Activated CD4-positive, alpha-beta T cell treated with anti-CD3 and anti-CD28 coated beads for 24 hours (primary cell): Measurements from ENCODE around the gene KCNF1.

ENCODE experiments used
- DNase-seq, 2 donors: peaks; one replicate each; pipeline ENCODE4 v3.0.0-alpha.2; 2020; ENCODE audit warnings: low read depth in 2 of 2

KCNF1 gene

GRCh38 chr2:10919410-10919770, 7.7 kb downstream of the KCNF1 start:
- DNase-seq = no peak

GRCh38 chr2:10919771-10920621, 8.3 kb downstream of the KCNF1 start:
- no peak for DNase-seq

GRCh38 chr2:10920764-10921388, 9.1 kb downstream of the KCNF1 start:
- DNase-seq = no peak

- no peak for DNase-seq
Measured at GRCh38 chr2:10921525-10921924, 9.8 kb downstream of the KCNF1 start.

GRCh38 chr2:10922307-10923007, 10.7 kb downstream of the KCNF1 start:
- DNase-seq = no peak

- no peak for DNase-seq
Measured at GRCh38 chr2:10923008-10923375, 11.3 kb downstream of the KCNF1 start.

- DNase-seq = no peak
Measured at GRCh38 chr2:10923965-10924364, 12.2 kb downstream of the KCNF1 start.

GRCh38 chr2:10924441-10924840, 12.7 kb downstream of the KCNF1 start:
- no peak for DNase-seq

- DNase-seq = no peak
Measured at GRCh38 chr2:10924859-10925258, 13.1 kb downstream of the KCNF1 start.

- DNase-seq = no peak
Measured at GRCh38 chr2:10926191-10926820, 14.6 kb downstream of the KCNF1 start.

GRCh38 chr2:10930721-10931516, 19.2 kb downstream of the KCNF1 start:
- DNase-seq = no peak

- DNase-seq = no peak
Measured at GRCh38 chr2:10931710-10932255, 20.0 kb downstream of the KCNF1 start.

- DNase-seq = no peak
Measured at GRCh38 chr2:10932345-10933151, 20.8 kb downstream of the KCNF1 start.

GRCh38 chr2:10933700-10934225, 22.0 kb downstream of the KCNF1 start:
- DNase-seq = no peak

GRCh38 chr2:10934308-10934978, 22.7 kb downstream of the KCNF1 start:
- DNase-seq = no peak

- DNase-seq = no peak
Measured at GRCh38 chr2:10934979-10935350, 23.2 kb downstream of the KCNF1 start.

GRCh38 chr2:10935366-10935918, 23.7 kb downstream of the KCNF1 start:
- no peak for DNase-seq

GRCh38 chr2:10935953-10936942, 24.5 kb downstream of the KCNF1 start:
- DNase-seq = no peak
